ENCODE measurements around the gene EML4.

Gene EML4

DNA sequence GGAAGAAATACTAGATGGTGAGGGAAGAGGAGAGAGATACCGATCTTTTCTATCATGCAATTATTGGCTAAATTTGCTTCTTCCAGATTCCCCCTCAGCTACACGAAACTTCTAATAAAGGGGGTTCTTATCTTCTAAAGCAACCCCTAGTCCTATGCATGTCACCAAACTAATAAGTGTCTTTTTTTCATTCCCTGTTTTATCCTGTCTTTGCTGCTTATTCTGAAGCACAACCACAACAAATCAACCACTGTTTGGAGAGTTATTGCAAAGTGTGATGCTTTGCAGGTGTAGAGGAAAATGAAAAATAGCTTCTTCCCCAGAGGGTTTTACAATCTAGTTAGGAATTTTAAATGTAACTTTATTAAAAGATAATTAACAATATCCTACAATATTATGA is 60.8 kb downstream of the EML4 start:
- no peak for DNase-seq

DNA sequence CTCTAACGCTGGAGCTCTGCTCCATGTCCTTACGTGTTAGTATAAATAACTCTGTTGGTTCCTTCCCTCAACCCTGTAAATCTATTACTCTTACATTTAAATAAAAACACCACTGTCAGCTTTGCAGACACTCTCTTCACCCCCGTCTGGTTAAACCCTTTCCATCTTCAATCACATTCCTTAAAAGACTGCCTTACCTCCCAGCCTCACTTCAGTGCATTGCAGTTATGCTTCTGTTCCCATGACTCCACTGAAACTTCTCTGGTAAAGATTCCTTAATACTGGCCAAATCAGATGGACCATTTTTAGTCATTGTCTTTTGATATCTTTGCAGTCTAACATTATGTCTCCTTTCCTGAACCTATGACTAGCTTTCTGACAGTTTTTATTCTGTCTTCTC is 61.7 kb downstream of the EML4 start:
- DNase-seq, result no peak

DNA sequence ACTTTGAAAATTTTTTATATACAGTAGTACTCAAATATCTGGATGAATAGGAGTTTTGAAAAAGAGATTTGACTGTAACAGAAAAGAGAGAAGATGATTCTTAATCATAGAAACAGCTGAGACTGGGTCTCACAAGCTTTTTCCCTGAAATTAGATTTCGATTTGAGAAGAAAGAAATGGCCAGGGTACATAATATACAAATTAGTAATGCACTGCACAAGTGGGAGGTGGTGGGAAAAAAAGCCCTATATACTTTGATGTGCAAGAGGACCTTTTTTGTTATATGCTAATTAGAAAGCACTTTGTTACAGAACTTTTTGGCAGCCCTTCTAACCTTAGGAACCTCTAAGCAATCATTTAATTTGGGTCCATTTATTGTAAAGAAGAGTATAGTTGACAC is 62.9 kb downstream of the EML4 start:
- peak; percentile 13 for DNase-seq

DNA sequence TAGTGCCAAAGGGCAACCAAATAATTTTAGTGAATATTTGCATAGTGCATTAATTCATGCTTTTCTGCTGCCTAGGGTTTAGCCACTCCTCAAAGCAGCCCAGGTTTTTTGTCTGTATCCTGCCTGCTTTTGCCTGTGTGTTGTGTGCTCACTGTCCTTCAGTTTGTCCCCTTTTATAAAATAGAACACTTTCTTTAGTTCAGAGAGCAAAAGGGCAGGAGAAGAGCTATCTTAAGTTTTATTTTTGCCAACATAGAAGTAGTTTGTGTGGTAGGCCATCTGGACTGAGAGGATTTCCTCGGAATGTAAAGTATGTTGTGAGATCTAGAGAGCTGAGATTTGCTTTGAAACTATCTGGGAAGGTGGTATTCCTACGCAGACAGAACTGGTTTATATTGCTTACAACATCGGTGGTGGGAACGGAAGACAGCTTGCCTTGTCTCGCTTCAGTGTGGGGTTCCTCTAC is 64.9 kb downstream of the EML4 start:
- DNase-seq, result no peak

DNA sequence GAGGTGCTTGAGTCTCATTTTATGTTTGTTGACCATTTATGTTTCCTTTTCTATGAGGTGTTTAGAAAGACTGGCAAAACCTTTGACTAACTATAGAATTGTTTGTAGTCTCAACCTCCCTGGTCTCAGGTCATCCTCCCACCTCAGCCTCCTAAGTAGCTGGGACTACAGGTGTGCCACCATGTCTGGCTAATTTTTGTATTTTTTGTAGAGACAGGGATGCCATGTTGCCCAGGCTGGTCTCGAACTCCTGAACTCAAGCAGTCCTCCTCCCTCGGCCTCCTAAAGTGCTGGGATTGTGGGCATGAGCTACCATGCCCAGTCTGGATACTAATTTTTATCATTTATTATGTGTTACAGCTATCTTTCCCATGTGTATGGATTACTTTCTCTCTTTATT is 67.8 kb downstream of the EML4 start:
- no peak for DNase-seq

DNA sequence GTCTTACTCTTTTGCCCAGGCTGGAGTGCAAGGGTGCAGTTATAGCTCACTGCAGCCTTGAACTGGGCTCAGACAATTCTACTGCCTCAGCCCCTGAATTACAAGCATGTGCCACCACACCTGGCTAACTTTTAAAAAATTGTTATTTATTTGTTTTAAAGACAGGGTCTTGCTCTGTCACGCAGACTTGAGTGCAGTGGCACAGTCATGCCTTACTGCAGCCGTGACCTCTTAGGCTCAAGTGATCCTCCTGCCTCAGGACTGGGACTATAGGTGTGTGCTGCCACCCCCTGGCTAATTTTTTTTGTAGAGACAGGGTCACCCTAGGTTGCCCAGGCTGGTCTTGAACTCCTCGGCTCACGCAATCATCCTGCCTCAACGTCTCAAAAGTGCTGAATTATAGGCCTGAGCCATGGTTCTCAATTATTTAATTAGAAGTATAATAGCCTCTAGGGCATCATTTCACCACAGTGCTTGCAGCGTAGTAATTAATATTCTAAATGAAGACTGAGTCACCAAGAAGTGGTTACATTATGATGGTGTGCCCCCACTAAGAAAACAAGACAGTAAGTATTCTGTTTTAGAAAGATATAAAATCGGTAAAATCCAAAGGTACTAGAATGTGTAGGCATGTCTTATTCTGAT is 69.6 kb downstream of the EML4 start:
- DNase-seq, result peak; percentile 29

DNA sequence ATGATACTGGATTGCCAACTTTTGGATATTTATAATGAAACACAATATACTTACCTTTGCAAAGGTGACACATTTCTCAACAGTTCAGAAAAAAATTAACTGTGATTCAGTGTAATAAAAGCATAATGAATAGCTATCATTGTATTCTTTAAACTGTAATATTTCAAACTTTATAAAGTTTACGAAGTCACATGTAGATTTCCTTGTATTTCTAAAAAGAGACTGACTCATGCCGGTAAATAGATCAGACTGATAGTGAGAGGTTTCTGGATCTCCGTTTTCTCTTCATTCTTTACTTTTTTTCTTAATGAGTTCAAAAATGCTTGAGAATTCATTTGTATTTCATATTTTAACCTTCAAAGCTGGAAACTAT is 70.1 kb downstream of the EML4 start:
- no peak for DNase-seq

DNA sequence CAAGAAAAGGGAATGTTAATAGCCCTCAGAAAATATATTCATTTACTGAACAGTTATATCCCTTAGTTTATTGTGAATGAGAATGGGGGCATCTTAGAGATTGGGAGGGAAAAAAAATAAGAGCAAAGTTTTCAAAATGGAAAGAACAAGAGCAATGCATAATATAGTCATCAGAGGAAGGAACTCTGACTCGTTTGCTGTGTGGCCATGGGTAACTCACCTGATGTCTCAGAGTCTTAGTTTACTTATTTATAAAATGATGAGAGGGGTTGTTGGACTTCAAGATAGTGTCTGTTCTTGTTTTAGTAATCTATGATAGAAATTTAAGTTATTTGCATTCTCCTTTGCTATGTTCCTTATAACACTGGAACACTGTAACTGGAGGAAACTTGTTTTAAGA is 70.7 kb downstream of the EML4 start:
- no peak for DNase-seq

DNA sequence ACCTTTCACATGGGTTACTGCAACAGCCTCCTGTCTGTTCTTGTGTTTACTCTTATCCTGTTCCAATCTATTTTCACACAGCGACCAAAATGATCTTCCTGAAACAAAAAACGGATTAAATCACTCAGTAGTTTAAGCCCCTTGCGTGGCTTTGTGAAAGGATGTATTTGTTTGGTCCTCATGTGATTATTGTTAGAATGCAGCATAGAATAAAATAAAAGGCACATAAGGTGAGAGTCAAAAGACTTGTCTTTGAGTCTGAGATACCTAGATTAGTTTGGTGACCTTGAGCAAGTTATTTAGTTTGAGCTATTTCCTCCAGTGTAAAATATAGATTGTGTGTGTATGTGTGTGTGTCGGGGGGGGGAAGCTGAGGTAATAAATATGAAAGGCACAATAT is 72.4 kb downstream of the EML4 start:
- DNase-seq, result no peak

DNA sequence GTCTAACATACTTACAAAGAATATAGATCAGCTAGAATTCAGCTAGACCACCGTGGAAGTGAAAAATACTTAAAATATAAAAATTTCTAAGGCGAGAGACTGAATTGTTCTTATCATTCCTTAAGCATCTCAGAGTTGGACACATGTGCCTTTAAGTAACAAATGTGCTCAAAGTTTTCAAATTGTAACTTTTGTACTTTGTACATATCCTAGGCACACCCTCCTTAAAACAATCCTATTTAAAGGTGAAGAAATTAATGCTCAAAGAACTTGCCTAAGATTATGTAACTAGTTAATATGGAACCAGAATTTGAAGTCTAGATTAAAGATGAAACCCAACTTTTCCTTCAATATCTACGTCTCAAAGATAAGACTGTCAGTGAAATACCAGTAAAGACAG is 74.1 kb downstream of the EML4 start:
- DNase-seq, result no peak

DNA sequence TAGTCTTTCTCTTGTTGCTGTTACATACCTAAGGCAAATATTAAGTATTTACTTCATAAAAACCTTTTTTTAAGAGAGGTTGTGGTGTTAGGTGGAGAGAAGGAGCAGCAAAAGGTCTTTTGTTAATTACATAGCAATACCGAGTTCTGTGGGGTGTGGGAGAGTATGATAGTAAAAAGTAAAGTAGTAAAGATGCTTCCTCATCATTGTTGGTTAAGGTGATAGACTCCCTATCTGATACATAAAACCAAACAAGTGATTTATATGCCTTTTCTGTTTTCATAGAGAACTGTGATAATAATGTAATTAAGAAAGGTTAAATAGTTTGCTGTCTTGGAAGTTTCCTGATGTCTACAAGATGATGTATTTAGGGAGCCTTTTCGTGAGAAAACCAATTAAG is 75.4 kb downstream of the EML4 start:
- no peak for DNase-seq

DNA sequence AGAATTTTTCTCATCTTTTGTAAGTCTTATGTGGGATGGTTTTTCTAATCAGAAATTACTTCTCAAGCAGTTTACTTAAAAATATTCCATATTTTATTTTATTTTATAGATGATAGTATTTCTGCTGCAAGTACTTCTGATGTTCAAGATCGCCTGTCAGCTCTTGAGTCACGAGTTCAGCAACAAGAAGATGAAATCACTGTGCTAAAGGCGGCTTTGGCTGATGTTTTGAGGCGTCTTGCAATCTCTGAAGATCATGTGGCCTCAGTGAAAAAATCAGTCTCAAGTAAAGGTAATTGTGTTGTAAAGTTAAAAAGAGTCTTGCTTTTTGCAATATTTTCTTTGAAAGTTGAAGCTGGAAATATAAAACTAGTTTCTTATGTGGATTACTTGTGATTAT is 76.2 kb downstream of the EML4 start:
- DNase-seq, result no peak

DNA sequence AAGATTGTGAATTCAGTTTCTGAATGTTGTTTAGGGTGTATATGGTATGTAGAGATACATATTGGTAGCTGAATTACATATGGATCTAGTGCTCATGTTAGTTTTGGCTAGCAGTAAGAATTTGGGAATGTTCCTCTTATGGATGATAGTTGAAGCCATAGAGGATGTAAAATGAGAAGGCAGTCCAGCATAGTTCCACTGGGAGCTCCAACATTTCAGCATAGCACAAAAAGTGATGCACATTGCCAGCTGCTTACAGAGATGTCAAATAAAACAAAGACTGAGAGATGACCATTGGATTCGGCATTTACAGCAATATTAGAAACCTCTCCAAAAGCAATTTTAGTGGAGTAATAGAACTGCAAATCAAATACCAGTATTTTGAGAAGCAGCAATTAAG is 77.4 kb downstream of the EML4 start:
- DNase-seq, result no peak

DNA sequence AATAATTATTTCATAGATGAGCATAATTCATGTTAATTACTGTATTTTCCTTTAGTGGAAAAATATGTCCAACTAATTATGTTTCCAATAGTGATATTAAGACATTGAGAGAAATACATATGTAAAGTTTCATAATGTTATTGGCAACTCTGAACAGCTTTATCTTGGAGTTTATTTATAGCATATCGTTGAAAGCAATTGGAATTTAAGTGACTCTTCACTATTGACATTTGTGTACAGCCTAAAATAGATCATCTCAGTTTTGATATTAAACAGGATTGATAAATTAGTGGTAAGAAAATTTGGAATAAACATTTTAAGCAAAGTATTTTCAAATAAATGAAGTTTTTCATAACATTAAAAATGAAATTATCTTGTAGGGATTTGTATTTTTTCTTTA is 79.7 kb downstream of the EML4 start:
- DNase-seq, result no peak

DNA sequence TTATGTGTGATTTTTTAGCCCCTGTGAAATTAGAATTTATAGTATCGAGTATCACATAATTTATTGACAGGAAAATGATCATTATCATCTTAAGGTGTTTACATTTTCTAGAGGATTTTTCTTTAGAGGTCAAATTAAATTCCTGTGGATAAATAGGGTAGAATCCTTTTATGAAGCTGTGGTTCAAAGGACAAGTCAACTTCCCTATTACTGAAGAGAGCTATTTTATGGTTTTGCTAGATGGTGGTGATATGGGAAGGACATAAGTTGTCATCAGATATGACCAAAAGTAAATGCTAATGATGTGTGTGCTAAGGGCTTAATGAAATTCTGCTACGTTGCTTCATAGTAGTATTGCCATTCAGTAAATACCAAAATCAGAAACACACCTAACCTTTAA is 80.1 kb downstream of the EML4 start:
- no peak for DNase-seq

DNA sequence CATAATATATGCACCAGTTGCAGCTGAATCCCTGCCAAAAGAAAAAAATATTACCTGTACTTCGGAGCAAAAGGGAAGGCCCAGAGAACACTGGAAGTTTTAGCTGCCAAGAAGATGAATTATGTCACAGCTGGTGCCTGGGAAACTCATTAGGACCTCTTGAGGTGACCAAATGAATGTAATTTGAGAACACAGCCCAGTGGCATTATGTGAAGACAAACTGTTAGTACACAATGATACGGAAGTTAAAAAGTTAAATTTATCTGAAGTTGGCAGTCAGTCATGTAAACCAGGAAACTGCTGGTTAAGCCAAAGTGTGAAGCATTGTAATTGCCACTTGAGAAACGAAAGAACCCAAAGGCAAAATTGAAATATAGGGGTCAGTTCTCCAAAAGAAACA is 80.7 kb downstream of the EML4 start:
- DNase-seq, result no peak

DNA sequence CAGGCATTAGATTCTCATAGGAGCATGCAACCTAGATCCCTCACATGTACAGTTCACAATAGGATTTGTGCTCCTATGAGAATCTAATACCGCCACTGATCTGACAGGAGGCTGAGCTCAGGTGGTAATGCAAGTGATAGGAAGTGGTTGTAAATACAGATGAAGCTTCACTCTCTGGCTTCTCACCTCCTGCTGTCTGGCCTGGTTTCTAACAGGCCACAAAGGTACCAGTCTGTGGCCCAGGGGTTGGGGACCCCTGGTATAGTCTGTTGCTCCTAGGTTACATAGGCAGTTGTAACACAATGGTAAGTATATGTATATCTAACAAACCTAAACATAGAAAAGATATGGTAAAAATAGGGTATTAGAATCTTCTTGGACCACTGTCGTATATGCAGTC is 81.8 kb downstream of the EML4 start:
- DNase-seq, result no peak

DNA sequence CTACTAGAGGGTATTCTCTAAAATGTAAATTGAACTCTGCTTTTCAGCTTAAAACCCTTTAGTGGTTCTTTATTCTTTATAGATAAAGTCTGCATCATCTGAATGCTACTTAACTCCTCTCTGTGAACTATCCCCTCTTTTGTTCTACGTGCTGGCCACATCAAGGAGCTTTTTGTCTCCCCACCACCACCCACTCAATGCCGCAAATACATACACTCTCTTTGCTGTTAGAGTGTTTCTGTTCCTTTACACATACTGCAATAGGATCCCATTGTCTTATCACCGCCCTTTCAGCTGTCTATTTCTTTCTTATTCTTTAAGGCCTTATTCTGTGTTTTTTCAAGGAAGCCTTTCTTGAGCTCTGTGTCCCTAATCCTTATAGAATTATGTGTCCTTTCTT is 83.3 kb downstream of the EML4 start:
- peak; percentile 19 for DNase-seq

DNA sequence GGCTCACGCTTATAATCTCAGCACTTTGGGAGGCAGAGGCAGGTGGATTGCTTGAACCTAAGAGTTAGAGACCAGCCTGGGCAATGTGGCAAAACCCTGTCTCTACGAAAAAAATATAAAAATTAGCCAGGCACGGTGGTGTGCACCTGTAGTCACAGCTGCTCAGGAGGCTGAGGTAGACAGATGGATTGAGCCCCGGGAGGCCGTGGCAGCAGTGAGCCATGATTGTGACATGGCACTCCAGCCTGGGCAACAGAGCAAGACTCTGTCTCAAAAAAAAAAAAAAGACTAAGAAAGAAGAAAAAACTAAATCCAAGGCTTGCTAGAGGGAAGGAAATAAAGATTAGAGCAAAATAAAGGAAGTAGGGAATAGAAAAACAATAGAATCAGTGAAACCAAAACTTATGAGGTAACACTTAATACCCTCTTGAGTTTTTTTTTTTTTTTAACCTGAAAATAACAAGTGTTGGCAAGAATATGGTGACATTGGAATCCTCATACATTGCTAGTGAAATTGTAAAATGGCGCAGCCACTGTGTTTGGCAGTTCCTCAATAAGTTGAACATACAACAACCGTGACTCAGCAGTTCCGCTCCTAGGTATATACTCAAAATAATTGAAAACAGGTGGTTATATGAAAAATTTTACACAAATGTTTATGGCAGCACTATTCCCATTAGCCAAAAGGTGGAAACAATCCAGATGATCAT is 85.2 kb downstream of the EML4 start:
- DNase-seq, result no peak

DNA sequence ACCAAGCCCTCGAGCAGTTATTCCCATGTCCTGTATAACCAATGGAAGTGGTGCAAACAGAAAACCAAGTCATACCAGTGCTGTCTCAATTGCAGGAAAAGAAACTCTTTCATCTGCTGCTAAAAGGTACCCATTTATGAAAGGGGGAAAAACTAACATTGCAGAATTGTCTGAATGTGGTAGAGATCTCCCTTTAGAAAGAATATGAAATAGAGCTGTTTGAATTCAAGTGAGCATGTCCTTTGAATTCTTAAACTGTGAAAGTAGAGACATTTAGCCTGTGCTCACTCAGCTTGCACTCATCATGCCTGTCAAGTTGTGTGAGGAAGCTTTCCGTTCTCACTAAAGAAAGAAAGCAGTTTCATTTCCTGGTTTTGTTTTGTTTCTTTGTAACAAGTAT is 87.4 kb downstream of the EML4 start:
- no peak for DNase-seq

DNA sequence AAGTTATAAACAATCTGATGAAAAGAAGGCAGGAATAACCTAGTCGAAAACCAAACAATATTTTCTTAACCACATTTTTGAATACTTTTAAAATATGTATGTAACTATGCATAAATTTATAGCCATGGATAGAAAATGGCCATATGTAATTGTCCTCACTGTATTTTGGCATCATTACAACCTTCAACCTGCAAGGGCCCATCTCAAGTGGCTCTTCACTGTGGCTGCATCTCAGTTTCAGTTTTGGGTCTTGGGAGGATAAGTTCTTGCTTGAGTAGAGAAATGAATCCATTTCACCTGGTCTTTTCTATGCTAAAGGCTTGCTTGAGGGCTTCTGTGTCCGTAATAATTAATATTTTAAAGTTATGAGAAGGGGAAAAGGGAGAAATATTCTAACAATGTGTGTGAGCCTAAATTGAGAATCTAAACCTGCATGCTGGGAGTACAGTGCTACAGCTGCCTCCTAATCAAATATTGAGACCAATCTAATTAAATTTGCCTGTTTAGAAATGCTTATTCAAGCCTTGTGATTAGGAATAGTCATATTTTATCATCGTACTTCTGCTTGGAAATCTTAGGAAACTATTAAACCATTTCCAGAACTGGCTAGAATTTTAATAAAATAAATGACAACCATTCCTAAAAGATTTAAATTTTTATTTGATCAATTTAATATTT is 92.5 kb downstream of the EML4 start:
- no peak for DNase-seq

DNA sequence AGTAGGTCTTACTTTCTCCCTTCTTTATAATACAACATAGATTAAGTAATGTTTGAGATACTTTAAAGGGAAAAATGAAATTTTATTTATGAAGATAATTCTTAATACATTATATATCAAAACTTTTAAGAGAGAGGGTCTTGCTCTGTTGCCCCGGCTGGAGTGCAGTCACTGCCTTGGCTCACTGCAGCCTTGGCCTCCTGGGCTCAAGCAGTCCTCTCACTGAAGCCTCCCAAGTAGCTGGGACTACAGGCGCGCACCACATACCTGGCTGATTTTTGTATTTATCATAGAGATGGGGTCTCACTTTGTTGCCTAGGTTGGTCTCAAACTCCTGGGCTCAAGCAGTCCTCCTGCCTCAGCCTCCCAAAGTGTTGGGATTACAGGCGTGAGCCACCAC is 97.1 kb downstream of the EML4 start:
- no peak for DNase-seq

DNA sequence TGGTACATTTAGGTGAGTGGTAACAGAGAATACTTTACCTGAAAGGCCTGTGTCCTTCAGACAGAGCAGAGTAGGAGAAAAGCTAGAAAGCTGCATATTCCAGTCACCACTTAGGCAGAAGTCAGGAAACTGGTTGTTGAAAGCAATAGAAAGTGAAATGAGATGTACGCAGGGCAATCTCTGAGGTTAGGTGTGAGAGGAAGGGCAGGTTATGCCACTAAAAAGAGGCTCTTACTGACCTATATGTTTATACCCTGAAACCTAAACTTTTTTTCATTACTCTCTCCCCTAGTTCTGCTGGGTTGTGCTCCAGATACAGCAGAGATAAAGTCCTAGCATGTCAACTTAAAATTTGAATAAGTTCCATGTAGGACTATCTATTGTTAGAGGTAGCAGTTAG is 98.4 kb downstream of the EML4 start:
- DNase-seq, result no peak

DNA sequence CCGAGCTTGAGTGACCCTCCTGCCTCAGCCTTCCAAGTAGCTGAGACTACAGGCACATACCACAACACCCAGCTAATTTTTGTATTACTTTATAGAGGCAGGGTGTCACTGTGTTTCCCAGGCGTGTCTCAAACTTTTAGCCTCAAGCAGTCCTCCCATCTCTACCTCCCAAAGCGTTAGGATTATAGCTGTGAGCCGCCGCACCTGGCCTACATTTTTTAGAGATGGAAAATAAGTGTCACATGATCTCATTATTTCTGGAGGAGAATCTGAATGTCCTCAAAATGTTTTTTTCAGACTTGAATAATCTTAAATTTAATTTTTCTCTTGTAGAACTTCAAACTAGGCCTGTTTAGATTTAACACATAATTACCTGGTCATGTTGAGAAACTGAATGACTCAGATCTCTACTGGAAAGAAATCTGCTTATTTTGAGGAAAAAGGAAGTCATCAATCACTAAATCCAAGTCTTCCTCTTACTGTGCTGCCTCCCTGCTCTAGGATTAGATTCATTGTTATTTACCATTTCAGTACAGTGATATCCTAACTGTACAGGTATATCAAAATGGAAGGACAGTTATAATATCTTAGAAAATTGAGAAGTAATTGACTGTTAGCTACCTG is 99.5 kb downstream of the EML4 start:
- DNase-seq, result no peak
